CD4-positive, alpha-beta memory T cell (primary cell): ENCODE results near the gene SYNGR1. TPM values are rescaled to one million over a fixed set of nuclear protein-coding genes. Genes with fewer than 3 reads are reported as not detected.

Source experiments
- CTCF ChIA-PET: fragments of 350-600 bp; sonication (Branson Sonifier 250); formaldehyde crosslinking; loops from one replicate; lab custom pipeline; 2021; ENCODE audit warnings: inconsistent platforms; ENCODE audit not compliant: partially characterized antibody; lab: Charles Lee
- POLR2A ChIA-PET: fragments of 350-600 bp; sonication (Branson Sonifier 250); formaldehyde crosslinking; loops from one replicate; lab custom pipeline; 2021; ENCODE audit not compliant: partially characterized antibody; lab: Charles Lee
- DNase-seq, 5 donors: peaks; one replicate each; pipeline versions ENCODE4 v3.0.0 to v3.0.0-alpha.2; 2020 to 2022; ENCODE audit warnings: mixed read lengths in 1 of 5
- H3K27ac ChIP-seq: one replicate; pipeline ENCODE4 v1.7.0; 2013; ENCODE audit warnings: low read depth, low read length
- H3K27me3 ChIP-seq: 2 replicates; pipeline ENCODE4 v1.7.0; 2013; ENCODE audit warnings: mild to moderate bottlenecking, low read length, moderate library complexity; ENCODE audit not compliant: insufficient read depth
- H3K36me3 ChIP-seq: 2 replicates; pipeline ENCODE4 v1.7.0; 2013; ENCODE audit warnings: mild to moderate bottlenecking, low read length, moderate library complexity; ENCODE audit not compliant: insufficient read depth
- H3K4me1 ChIP-seq: 2 replicates; pipeline ENCODE4 v1.7.0; 2013; ENCODE audit warnings: mild to moderate bottlenecking, low read length, moderate library complexity; ENCODE audit not compliant: insufficient read depth
- H3K4me3 ChIP-seq, 2 donors: one replicate each; pipeline ENCODE4 v1.7.0; 2013; ENCODE audit warnings: low read length in 2 of 2, mild to moderate bottlenecking in 1 of 2
- H3K9me3 ChIP-seq, 2 donors: one replicate each; pipeline ENCODE4 v1.7.0; 2013; ENCODE audit warnings: low read length in 2 of 2, control low read depth in 1 of 2; ENCODE audit not compliant: control insufficient read depth in 1 of 2
- H3K27ac Mint-ChIP-seq, 7 donors: one replicate each; pipeline ENCODE4 v1.8.0; 2020 to 2021; ENCODE audit warnings: mixed read lengths in 7 of 7, mild to moderate bottlenecking in 6 of 7, inconsistent platforms in 3 of 7, moderate library complexity in 3 of 7
- H3K27me3 Mint-ChIP-seq, 2 donors: one replicate each; pipeline ENCODE4 v1.8.0; 2020 to 2021; ENCODE audit warnings: mixed read lengths in 2 of 2
- H3K36me3 Mint-ChIP-seq, 2 donors: one replicate each; pipeline ENCODE4 v1.8.0; 2020 to 2021; ENCODE audit warnings: mixed read lengths in 2 of 2, inconsistent platforms in 1 of 2, mild to moderate bottlenecking in 1 of 2
- H3K4me1 Mint-ChIP-seq, 4 donors: one replicate each; pipeline ENCODE4 v1.8.0; 2020 to 2021; ENCODE audit warnings: mixed read lengths in 4 of 4, mild to moderate bottlenecking in 1 of 4
- H3K4me3 Mint-ChIP-seq, 8 donors: one replicate each; pipeline ENCODE4 v1.8.0; 2020 to 2021; ENCODE audit warnings: mixed read lengths in 8 of 8, mild to moderate bottlenecking in 7 of 8, moderate library complexity in 6 of 8, inconsistent platforms in 3 of 8
- H3K9me3 Mint-ChIP-seq, 8 donors: one replicate each; pipeline ENCODE4 v1.8.0; 2020 to 2021; ENCODE audit warnings: mixed read lengths in 8 of 8, mild to moderate bottlenecking in 5 of 8, inconsistent platforms in 3 of 8, moderate library complexity in 1 of 8
- intact Hi-C: fragments of 100-400 bp; cut with micrococcal nuclease; formaldehyde crosslinking; loops from one replicate; pipeline ENCODE4 v1.15.1; 2023
- polyA plus RNA-seq, 2 donors: library from polyadenylated mRNA; unstranded; fragments of 300-500 nt; fragmentation: Illumina TruSeq; gene quantifications; one replicate each; pipeline ENCODE4 v1.2.3, GENCODE V29; 2021
- total RNA-seq, 2 experiments: library from RNA; stranded (reverse); gene quantifications; one replicate each; pipeline ENCODE4 v1.2.3, GENCODE V29; 2021

SYNGR1 gene
- total and polyA plus RNA-seq, 4 experiments from 2014 or later: 0.30 to 0.62 TPM; not detected in 2

- no peaks in the 10 kb centered on the region for H3K36me3 ChIP-seq
- H3K4me1 ChIP-seq: peaks cover 9% of the 10 kb centered on the region
- no peak for DNase-seq
- H3K27me3 ChIP-seq: no peaks in the 10 kb centered on the region
- no peaks in the 10 kb centered on the region for H3K9me3 ChIP-seq
- Mint-ChIP-seq H3K27me3 (no peaks in the 10 kb centered on the region), H3K4me3 (peak overlapping the region in 6 of 8 donors; percentile 43 to 94 (median 90)), H3K27ac (peak overlapping the region in 6 of 7 donors; percentile 29 to 97 (median 80)), H3K9me3 (no peaks in the 10 kb centered on the region), H3K36me3 (peaks cover 3 to 7% of the 10 kb centered on the region in 2 donors), H3K4me1 (peaks cover 2 to 24% (median 11%) of the 10 kb centered on the region in 4 donors)
- intact Hi-C loops: no loop called here
- POLR2A ChIA-PET: interaction anchor here (0.9 to 3.1 kb wide), 4 partner anchors 10 to 131 kb away, joined by 3 to 35 read pairs (median 9); partner anchors contain the start of genes ATF4, RPL3 and TAB1
- H3K27ac ChIP-seq: no peak overlapping the region
- peak overlapping the region in 1 of 2 donors; percentile 56 for H3K4me3 ChIP-seq
- CTCF ChIA-PET: interaction anchor here (0.5 to 5.7 kb wide), 5 partner anchors 10 to 386 kb away, joined by 3 to 33 read pairs (median 4); partner anchors contain the start of gene TAB1
Observed at GRCh38 chr22:39389420-39389819, 39.6 kb downstream of the SYNGR1 start.

- H3K4me1 Mint-ChIP-seq: peaks cover under 1 to 13% (median 7%) of the 10 kb centered on the region in 4 donors
- H3K27me3 ChIP-seq: no peaks in the 10 kb centered on the region
- no peaks in the 10 kb centered on the region for H3K36me3 ChIP-seq
- CTCF ChIA-PET: interaction anchor here (2.0 kb wide), 1 partner anchor 136 kb away, joined by 5 read pairs; no protein-coding TSS in a partner anchor
- DNase-seq: no peak
- H3K9me3 ChIP-seq: no peaks in the 10 kb centered on the region
- peaks cover 0 to 4% of the 10 kb centered on the region in 2 donors for H3K36me3 Mint-ChIP-seq
- POLR2A ChIA-PET: interaction anchor here (0.6 kb wide), 1 partner anchor 1548 kb away, joined by 4 read pairs; the partner anchor contains the start of gene ANKRD54
- no peaks in the 10 kb centered on the region for H3K27me3 Mint-ChIP-seq
- no peak overlapping the region for H3K4me3 Mint-ChIP-seq
- H3K27ac ChIP-seq: no peak overlapping the region
- intact Hi-C loops: no loop called here
- H3K4me1 ChIP-seq: peaks cover 9% of the 10 kb centered on the region
- H3K9me3 Mint-ChIP-seq: no peaks in the 10 kb centered on the region
- no peak overlapping the region for H3K4me3 ChIP-seq
- peak overlapping the region in 1 of 7 donors; percentile 46 for H3K27ac Mint-ChIP-seq
Observed at GRCh38 chr22:39392341-39392948, 42.7 kb downstream of the SYNGR1 start.

GRCh38 chr22:39395936-39396796 is 46.4 kb downstream of the SYNGR1 start:
- Mint-ChIP-seq H3K27ac (peak overlapping the region in 2 of 7 donors; percentile 20 to 39), H3K4me1 (peaks cover 4 to 19% (median 11%) of the 10 kb centered on the region in 4 donors), H3K4me3 (peak overlapping the region in 2 of 8 donors; percentile 37 to 45), H3K9me3 (no peaks in the 10 kb centered on the region), H3K27me3 (no peaks in the 10 kb centered on the region), H3K36me3 (no peaks in the 10 kb centered on the region)
- intact Hi-C loops: no loop called here
- DNase-seq: no peak
- Histone ChIP-seq H3K27ac (no peak overlapping the region), H3K4me1 (peaks cover 12% of the 10 kb centered on the region), H3K9me3 (no peaks in the 10 kb centered on the region), H3K36me3 (no peaks in the 10 kb centered on the region), H3K4me3 (no peak overlapping the region), H3K27me3 (no peaks in the 10 kb centered on the region)
- ChIA-PET POLR2A (no interaction called here), CTCF (no interaction called here)

- ChIA-PET POLR2A (no interaction called here), CTCF (no interaction called here)
- Mint-ChIP-seq H3K27me3 (no peaks in the 10 kb centered on the region), H3K27ac (peak overlapping the region in 1 of 7 donors; percentile 39), H3K4me3 (peak overlapping the region in 3 of 8 donors; percentile 45 to 62 (median 61)), H3K4me1 (peaks cover 9 to 25% (median 16%) of the 10 kb centered on the region in 4 donors), H3K36me3 (peaks cover 0 to 2% of the 10 kb centered on the region in 2 donors), H3K9me3 (no peaks in the 10 kb centered on the region)
- Histone ChIP-seq H3K9me3 (no peaks in the 10 kb centered on the region), H3K4me1 (peaks cover 16% of the 10 kb centered on the region), H3K4me3 (no peak overlapping the region), H3K36me3 (no peaks in the 10 kb centered on the region), H3K27ac (no peak overlapping the region), H3K27me3 (no peaks in the 10 kb centered on the region)
- intact Hi-C loops: no loop called here
- no peak for DNase-seq
Observed at GRCh38 chr22:39396797-39397195, 47.0 kb downstream of the SYNGR1 start.

GRCh38 chr22:39401301-39401631 is 51.5 kb downstream of the SYNGR1 start:
- no peaks in the 10 kb centered on the region for H3K27me3 ChIP-seq
- POLR2A ChIA-PET: interaction anchor here (0.8 to 2.5 kb wide), 2 partner anchors 11 to 82 kb away, joined by 4 to 9 read pairs; partner anchors contain the start of gene RPL3
- peak overlapping the region; percentile 42 to 94 (median 70) for H3K4me3 Mint-ChIP-seq
- no peak for DNase-seq
- peaks cover 22 to 31% of the 10 kb centered on the region in 2 donors for H3K36me3 Mint-ChIP-seq
- peak overlapping the region in 6 of 7 donors; percentile 37 to 83 (median 68) for H3K27ac Mint-ChIP-seq
- H3K9me3 ChIP-seq: no peaks in the 10 kb centered on the region
- H3K36me3 ChIP-seq: no peaks in the 10 kb centered on the region
- H3K27ac ChIP-seq: no peak overlapping the region
- CTCF ChIA-PET: interaction anchor here (0.7 kb wide), 1 partner anchor 116 kb away, joined by 3 read pairs; no protein-coding TSS in a partner anchor
- H3K27me3 Mint-ChIP-seq: no peaks in the 10 kb centered on the region
- intact Hi-C loops: no loop called here
- no peak overlapping the region for H3K4me3 ChIP-seq
- no peaks in the 10 kb centered on the region for H3K9me3 Mint-ChIP-seq
- H3K4me1 Mint-ChIP-seq: peaks cover 24 to 43% (median 34%) of the 10 kb centered on the region in 4 donors
- peaks cover 26% of the 10 kb centered on the region for H3K4me1 ChIP-seq

DNA sequence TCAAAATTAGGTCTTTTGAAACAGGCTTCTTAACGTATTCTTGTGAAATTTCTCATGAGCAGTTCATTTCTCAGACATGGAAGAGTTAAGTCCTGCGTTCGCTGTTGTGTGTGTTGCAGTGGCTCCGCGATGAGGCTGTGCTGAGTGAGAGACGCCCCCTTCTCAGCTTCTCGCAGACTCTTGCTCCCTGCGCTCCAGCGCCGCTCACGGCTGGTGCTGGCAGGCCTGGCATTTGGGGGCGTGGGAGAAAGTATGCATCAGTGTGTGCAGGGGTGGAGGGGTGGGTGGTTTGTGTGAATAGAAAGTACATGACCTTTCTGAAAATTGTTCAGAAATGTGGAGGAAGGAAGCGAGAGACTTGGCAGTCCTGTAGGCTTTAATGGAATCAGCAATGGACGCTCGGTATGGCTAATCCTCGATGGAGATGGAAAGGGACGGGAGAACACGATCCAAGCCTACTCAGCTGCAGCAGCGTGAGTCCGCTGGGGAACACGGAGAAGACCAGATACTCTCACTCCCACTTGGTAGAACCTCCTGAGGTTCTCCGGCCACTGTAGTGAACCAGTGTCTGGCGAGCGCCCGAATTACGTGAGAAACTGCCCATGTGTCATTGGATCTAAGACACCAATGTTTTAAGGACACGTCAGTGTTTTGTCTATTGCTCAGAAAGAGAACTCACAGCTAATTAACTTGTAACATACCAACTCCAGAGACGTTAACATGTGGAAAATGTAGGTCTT is 55.7 kb downstream of the SYNGR1 start:
- Mint-ChIP-seq H3K4me3 (peak overlapping the region in 1 of 8 donors; percentile 29), H3K27ac (no peak overlapping the region), H3K4me1 (peaks cover 29 to 57% (median 36%) of the 10 kb centered on the region in 4 donors), H3K27me3 (no peaks in the 10 kb centered on the region), H3K36me3 (peaks cover 25 to 31% of the 10 kb centered on the region in 2 donors), H3K9me3 (no peaks in the 10 kb centered on the region)
- no peaks in the 10 kb centered on the region for H3K27me3 ChIP-seq
- intact Hi-C loops: no loop called here
- peaks cover 20% of the 10 kb centered on the region for H3K4me1 ChIP-seq
- ChIA-PET CTCF (interaction anchor here (0.8 kb wide), 1 partner anchor 12 kb away, joined by 3 read pairs; no protein-coding TSS in a partner anchor), POLR2A (interaction anchor here (0.7 to 1.7 kb wide), 3 partner anchors 36 to 87 kb away, joined by 3 to 5 read pairs (median 3); partner anchors contain the start of gene RPL3)
- H3K27ac ChIP-seq: no peak overlapping the region
- H3K4me3 ChIP-seq: no peak overlapping the region
- no peaks in the 10 kb centered on the region for H3K9me3 ChIP-seq
- H3K36me3 ChIP-seq: no peaks in the 10 kb centered on the region
- DNase-seq: no peak
